Endodermal cell (in vitro differentiated cells): Measurements from ENCODE around the gene RPH3AL. TPM values are rescaled to one million over a fixed set of nuclear protein-coding genes. Genes with fewer than 3 reads are reported as not detected.

Source experiments
- DNase-seq: peaks from one replicate; pipeline ENCODE4 v3.0.0-alpha.2; 2017
- H3K27ac ChIP-seq: 2 replicates; pipeline ENCODE4 v1.5.1; 2013; ENCODE audit warnings: mild to moderate bottlenecking, low read depth, low read length, moderate library complexity
- H3K27me3 ChIP-seq: 2 replicates; pipeline ENCODE4 v1.6.1; 2013; ENCODE audit warnings: mild to moderate bottlenecking, low read length, moderate library complexity; ENCODE audit not compliant: insufficient read depth, control insufficient read depth, poor library complexity, severe bottlenecking
- H3K36me3 ChIP-seq: 2 replicates; pipeline ENCODE4 v1.7.0; 2013; ENCODE audit warnings: mild to moderate bottlenecking, low read length, moderate library complexity; ENCODE audit not compliant: control insufficient read depth, insufficient read depth
- H3K4me1 ChIP-seq: one replicate; pipeline ENCODE4 v1.7.0; 2013; ENCODE audit warnings: low read length; ENCODE audit not compliant: control insufficient read depth, insufficient read depth
- H3K4me3 ChIP-seq: 2 replicates; pipeline ENCODE4 v1.5.1; 2013; ENCODE audit warnings: mild to moderate bottlenecking, low read length, moderate library complexity
- H3K9ac ChIP-seq: 2 replicates; pipeline ENCODE4 v1.6.1; 2013; ENCODE audit warnings: mild to moderate bottlenecking, low read length, moderate library complexity; ENCODE audit not compliant: poor library complexity, severe bottlenecking; ENCODE audit errors: extremely low read depth
- H3K9me3 ChIP-seq: 2 replicates; pipeline ENCODE4 v1.6.1; 2013; ENCODE audit warnings: mild to moderate bottlenecking, low read length, moderate library complexity; ENCODE audit not compliant: control insufficient read depth
- H3K27ac Mint-ChIP-seq: 2 replicates; pipeline ENCODE4 v1.8.0; 2020; ENCODE audit warnings: mixed read lengths
- H3K27me3 Mint-ChIP-seq: 2 replicates; pipeline ENCODE4 v1.8.0; 2021; ENCODE audit warnings: mild to moderate bottlenecking, mixed read lengths; ENCODE audit not compliant: insufficient read depth
- H3K36me3 Mint-ChIP-seq: 2 replicates; pipeline ENCODE4 v1.8.0; 2020; ENCODE audit warnings: low read depth, mixed read lengths
- H3K4me1 Mint-ChIP-seq: 2 replicates; pipeline ENCODE4 v1.8.0; 2020; ENCODE audit warnings: mixed read lengths
- H3K4me3 Mint-ChIP-seq: 2 replicates; pipeline ENCODE4 v1.8.0; 2020; ENCODE audit warnings: mild to moderate bottlenecking, moderate library complexity, mixed read lengths
- H3K9me3 Mint-ChIP-seq: 2 replicates; pipeline ENCODE4 v1.8.0; 2020; ENCODE audit warnings: mild to moderate bottlenecking, mixed read lengths
- WGBS, 2 experiments: methylation state at CpG; one replicate each; pipeline versions ENCODE4 v1.1.5 to v1.1.7; 2013; ENCODE audit warnings: missing lambda C conversion rate in 2 of 2, mixed read lengths in 1 of 2; ENCODE audit not compliant: insufficient coverage in 1 of 2, insufficient read length in 1 of 2; 5-methylcytosine and 5-hydroxymethylcytosine counted together
- total RNA-seq, 2 donors: library from RNA; stranded (reverse); fragmentation: NEBNext Ultra II Directional in 1 of 2; extraction: Animal tissue kit (Norgen Biotek cat#: 25700) in 1 of 2; gene quantifications; 2 replicates in 1 of 2; 3 replicates in 1 of 2; pipeline ENCODE4 v1.2.1, GENCODE V29; 2021
- TF ChIP-seq, protein P1 (sequence below): fragments of 200-600 bp; sonication (generic); conservative IDR thresholded peaks from 2 replicates; pipeline ENCODE4 v1.5.0; 2021; ENCODE audit warnings: antibody characterized with exemption, mild to moderate bottlenecking

RPH3AL gene
- total RNA-seq, 2 donors from 2014 or later, result 14.7 to 16.9 TPM

DNA sequence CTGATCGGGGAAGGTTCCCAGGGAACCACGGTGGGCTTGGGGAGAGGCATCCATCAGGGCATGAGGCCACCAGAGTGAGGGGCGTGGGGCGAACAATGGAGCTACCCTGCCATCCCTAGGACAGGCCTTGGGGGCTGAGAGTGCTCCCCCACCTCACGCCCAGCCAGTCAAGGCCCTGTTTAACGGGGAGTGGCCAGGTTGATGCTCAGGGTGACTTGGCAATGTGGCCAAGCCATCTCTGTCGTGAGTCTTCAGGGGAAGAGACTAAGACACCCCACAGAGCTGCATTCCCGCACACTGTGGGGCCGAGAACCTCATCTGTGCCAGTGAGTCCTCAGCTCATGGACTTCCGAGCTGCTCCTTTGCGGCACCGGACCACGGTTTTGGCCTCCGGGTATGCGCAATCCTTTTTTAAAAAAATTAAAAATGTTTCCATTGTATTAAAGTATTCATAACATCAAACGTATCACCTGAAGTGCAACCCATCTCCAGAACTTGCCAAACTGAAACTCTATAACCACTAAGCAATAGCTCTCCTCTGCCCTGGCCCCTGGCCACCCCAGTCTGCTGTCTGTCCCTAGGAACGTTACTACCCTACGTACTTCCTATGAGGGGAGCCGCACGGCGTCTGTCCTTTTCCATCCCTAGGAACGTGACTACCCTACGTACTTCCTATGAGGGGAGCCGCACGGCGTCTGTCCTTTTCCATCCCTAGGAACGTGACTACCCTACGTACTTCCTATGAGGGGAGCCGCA, 99.3 kb downstream of the RPH3AL start:
- no peaks in the 10 kb centered on the region for H3K36me3 ChIP-seq
- H3K27ac ChIP-seq, result no peak overlapping the region
- no peak overlapping the region for H3K4me3 ChIP-seq
- H3K27me3 Mint-ChIP-seq, result no peaks in the 10 kb centered on the region
- H3K27ac Mint-ChIP-seq, result no peak overlapping the region
- TF ChIP-seq, protein P1, sequence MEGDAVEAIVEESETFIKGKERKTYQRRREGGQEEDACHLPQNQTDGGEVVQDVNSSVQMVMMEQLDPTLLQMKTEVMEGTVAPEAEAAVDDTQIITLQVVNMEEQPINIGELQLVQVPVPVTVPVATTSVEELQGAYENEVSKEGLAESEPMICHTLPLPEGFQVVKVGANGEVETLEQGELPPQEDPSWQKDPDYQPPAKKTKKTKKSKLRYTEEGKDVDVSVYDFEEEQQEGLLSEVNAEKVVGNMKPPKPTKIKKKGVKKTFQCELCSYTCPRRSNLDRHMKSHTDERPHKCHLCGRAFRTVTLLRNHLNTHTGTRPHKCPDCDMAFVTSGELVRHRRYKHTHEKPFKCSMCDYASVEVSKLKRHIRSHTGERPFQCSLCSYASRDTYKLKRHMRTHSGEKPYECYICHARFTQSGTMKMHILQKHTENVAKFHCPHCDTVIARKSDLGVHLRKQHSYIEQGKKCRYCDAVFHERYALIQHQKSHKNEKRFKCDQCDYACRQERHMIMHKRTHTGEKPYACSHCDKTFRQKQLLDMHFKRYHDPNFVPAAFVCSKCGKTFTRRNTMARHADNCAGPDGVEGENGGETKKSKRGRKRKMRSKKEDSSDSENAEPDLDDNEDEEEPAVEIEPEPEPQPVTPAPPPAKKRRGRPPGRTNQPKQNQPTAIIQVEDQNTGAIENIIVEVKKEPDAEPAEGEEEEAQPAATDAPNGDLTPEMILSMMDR, result no peak
- H3K27me3 ChIP-seq, result no peaks in the 10 kb centered on the region
- H3K9ac ChIP-seq, result no peak overlapping the region
- WGBS, 2 experiments, result 86 to 91% methylated on average over 10 to 15 of the region's 29 CpGs
- H3K9me3 Mint-ChIP-seq, result no peaks in the 10 kb centered on the region
- H3K4me1 ChIP-seq, result no peaks in the 10 kb centered on the region
- H3K4me3 Mint-ChIP-seq, result no peak overlapping the region
- H3K9me3 ChIP-seq, result no peaks in the 10 kb centered on the region
- no peak for DNase-seq
- no peaks in the 10 kb centered on the region for H3K4me1 Mint-ChIP-seq
- peaks cover 4% of the 10 kb centered on the region for H3K36me3 Mint-ChIP-seq

DNA sequence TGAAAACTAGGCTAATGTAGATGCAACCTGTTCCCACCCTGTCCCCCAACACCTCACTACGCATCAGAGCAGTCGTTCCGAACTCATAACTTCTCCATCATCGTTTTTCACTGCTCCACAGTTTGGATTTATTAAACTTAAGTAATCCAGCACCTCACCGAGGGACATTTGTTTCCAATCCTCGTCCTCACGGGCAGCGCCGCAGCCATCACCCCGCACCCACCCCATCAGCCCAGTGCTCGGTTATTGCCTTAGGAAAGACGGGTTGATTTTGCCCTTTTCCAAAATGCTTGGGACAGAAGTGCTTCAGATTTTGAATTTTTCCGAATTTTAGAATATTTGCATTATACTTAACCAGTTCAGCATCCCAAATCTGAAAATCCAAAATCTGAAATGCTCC, 100.2 kb downstream of the RPH3AL start:
- no peaks in the 10 kb centered on the region for H3K36me3 ChIP-seq
- no peaks in the 10 kb centered on the region for H3K9me3 ChIP-seq
- Mint-ChIP-seq H3K36me3 (no peaks in the 10 kb centered on the region), H3K4me1 (no peaks in the 10 kb centered on the region), H3K9me3 (no peaks in the 10 kb centered on the region), H3K4me3 (no peak overlapping the region), H3K27me3 (no peaks in the 10 kb centered on the region), H3K27ac (no peak overlapping the region)
- H3K4me3 ChIP-seq, result no peak overlapping the region
- H3K27me3 ChIP-seq, result no peaks in the 10 kb centered on the region
- DNase-seq, result no peak
- no peaks in the 10 kb centered on the region for H3K4me1 ChIP-seq
- TF ChIP-seq, protein P1, result no peak
- WGBS, 2 experiments, result 89 to 94% methylated on average over 13 of the region's 13 CpGs
- H3K9ac ChIP-seq, result no peak overlapping the region
- H3K27ac ChIP-seq, result no peak overlapping the region

GRCh38 chr17:251531-251930, 101.1 kb downstream of the RPH3AL start:
- no peaks in the 10 kb centered on the region for H3K27me3 Mint-ChIP-seq

More at GRCh38 chr17:251531-251930, 101.1 kb downstream of the RPH3AL start:
- H3K27ac ChIP-seq, result no peak overlapping the region
- no peaks in the 10 kb centered on the region for H3K36me3 ChIP-seq
- no peak for DNase-seq
- Mint-ChIP-seq H3K4me1 (no peaks in the 10 kb centered on the region), H3K9me3 (no peaks in the 10 kb centered on the region), H3K4me3 (no peak overlapping the region), H3K36me3 (no peaks in the 10 kb centered on the region), H3K27ac (no peak overlapping the region)
- no peak overlapping the region for H3K4me3 ChIP-seq
- H3K9me3 ChIP-seq, result no peaks in the 10 kb centered on the region
- TF ChIP-seq, protein P1, result no peak
- 88 to 97% methylated on average over 8 to 12 of the region's 12 CpGs for WGBS, 2 experiments
- H3K4me1 ChIP-seq, result no peaks in the 10 kb centered on the region
- H3K27me3 ChIP-seq, result no peaks in the 10 kb centered on the region
- no peak overlapping the region for H3K9ac ChIP-seq
